ENCODE data around the gene USP24.

- TF ChIP-seq FOXP2 (optimal IDR thresholded peaks at IDR 0.05; ENCODE audit: control extremely low read depth, extremely low read length, insufficient read depth): no peak
- no peak for TF ChIP-seq EZH2 (IDR thresholded peaks at IDR 0.05)
Observed at GRCh38 chr1:55018395-55018794, 196.8 kb downstream of the USP24 start.

Data from SK-N-MC (cell line).